ENCODE results near the gene PLEK. TPM values are rescaled to one million over a fixed set of nuclear protein-coding genes. Genes with fewer than 3 reads are reported as not detected.

Gene PLEK
- total RNA-seq, 1 experiment from 2014 or later = not detected

DNA sequence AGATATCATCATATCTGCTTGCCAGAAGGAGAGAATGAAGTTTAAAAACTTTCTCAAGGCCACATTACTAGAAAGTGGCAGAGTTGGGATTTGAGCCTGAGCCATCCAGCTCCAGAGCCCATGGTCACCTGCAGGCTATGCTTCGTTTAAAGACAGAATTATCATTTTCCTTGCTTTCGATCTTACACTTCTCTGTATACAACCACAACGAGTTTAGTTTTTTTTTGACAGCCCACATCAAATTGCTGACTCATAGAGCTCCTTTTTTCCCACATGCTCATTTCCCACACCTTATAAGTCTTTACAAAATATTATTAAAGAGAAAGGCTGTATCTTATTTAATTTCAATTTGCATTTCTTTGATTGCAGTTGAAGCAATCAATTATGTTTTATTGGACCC, 6.5 kb downstream of the PLEK start:
- Histone ChIP-seq H3K27ac (no peak overlapping the region), H4K20me1 (ENCODE audit: insufficient read depth) (no peaks in the 10 kb centered on the region), H3K27me3 (ENCODE audit: insufficient read depth, low read depth) (no peaks in the 10 kb centered on the region), H3F3A (ENCODE audit: insufficient read depth, low read depth) (no peaks in the 10 kb centered on the region), H3K36me3 (ENCODE audit: low read depth) (no peaks in the 10 kb centered on the region), H2AFZ (no peak overlapping the region), H3K4me3 (no peak overlapping the region), H3K9me3 (ENCODE audit: insufficient read depth, low read depth) (no peaks in the 10 kb centered on the region), H3K9me2 (ENCODE audit: insufficient read depth) (no peaks in the 10 kb centered on the region), H3K79me2 (ENCODE audit: low read depth) (no peaks in the 10 kb centered on the region), H3K4me1 (replicated peaks; ENCODE audit: insufficient read depth) (no peaks in the 10 kb centered on the region), H3K4me2 (no peak overlapping the region)
- no TSS peak for BruUV-seq (replicated peaks)
- CTCF ChIA-PET = no interaction called here
- intact Hi-C loops (cut with micrococcal nuclease; ENCODE audit: unreplicated experiment) = no loop called here
- DNase-seq = no peak
- POLR2A ChIA-PET (ENCODE audit: unreplicated experiment) = no interaction called here
- TF ChIP-seq, protein P1, sequence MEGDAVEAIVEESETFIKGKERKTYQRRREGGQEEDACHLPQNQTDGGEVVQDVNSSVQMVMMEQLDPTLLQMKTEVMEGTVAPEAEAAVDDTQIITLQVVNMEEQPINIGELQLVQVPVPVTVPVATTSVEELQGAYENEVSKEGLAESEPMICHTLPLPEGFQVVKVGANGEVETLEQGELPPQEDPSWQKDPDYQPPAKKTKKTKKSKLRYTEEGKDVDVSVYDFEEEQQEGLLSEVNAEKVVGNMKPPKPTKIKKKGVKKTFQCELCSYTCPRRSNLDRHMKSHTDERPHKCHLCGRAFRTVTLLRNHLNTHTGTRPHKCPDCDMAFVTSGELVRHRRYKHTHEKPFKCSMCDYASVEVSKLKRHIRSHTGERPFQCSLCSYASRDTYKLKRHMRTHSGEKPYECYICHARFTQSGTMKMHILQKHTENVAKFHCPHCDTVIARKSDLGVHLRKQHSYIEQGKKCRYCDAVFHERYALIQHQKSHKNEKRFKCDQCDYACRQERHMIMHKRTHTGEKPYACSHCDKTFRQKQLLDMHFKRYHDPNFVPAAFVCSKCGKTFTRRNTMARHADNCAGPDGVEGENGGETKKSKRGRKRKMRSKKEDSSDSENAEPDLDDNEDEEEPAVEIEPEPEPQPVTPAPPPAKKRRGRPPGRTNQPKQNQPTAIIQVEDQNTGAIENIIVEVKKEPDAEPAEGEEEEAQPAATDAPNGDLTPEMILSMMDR (conservative IDR thresholded peaks at IDR 0.05) = no peak
- no peak for TF ChIP-seq EZH2 (IDR thresholded peaks at IDR 0.05; ENCODE audit: low read depth)

DNA sequence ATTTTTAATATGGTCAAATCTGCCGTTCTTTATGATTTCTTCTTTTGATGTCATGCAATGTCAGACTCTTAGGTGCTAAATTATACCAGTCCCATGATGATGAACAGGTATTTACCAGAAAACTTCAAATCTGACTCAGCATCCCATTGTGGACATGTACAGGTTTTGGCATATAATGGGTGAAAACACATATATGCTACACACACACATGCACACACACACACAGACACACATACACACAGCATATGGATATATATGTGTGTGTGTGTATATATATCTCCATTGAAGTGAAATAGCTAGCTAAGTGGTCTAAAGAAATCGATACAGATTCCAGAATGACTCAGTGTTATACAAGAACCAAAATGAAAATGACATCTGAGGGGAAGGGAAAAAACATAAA, 7.4 kb downstream of the PLEK start:
- ChIA-PET CTCF (no interaction called here), POLR2A (ENCODE audit: unreplicated experiment) (no interaction called here)
- H3K9me2 ChIP-seq (ENCODE audit: insufficient read depth) = no peaks in the 10 kb centered on the region
- H3K9me3 ChIP-seq (ENCODE audit: insufficient read depth, low read depth) = no peaks in the 10 kb centered on the region
- H3K79me2 ChIP-seq (ENCODE audit: low read depth) = no peaks in the 10 kb centered on the region
- intact Hi-C loops (cut with micrococcal nuclease; ENCODE audit: unreplicated experiment) = no loop called here
- no peaks in the 10 kb centered on the region for H3K27me3 ChIP-seq (ENCODE audit: insufficient read depth, low read depth)
- no TSS peak for BruUV-seq (replicated peaks)
- no peaks in the 10 kb centered on the region for H3K4me1 ChIP-seq (replicated peaks; ENCODE audit: insufficient read depth)
- no peak overlapping the region for H2AFZ ChIP-seq
- no peak overlapping the region for H3K4me2 ChIP-seq
- H3F3A ChIP-seq (ENCODE audit: insufficient read depth, low read depth) = no peaks in the 10 kb centered on the region
- H3K27ac ChIP-seq = no peak overlapping the region
- DNase-seq = no peak
- no peaks in the 10 kb centered on the region for H4K20me1 ChIP-seq (ENCODE audit: insufficient read depth)
- no peak for TF ChIP-seq EZH2 (IDR thresholded peaks at IDR 0.05; ENCODE audit: low read depth)
- TF ChIP-seq, protein P1 (conservative IDR thresholded peaks at IDR 0.05) = no peak
- H3K36me3 ChIP-seq (ENCODE audit: low read depth) = no peaks in the 10 kb centered on the region
- no peak overlapping the region for H3K4me3 ChIP-seq

DNA sequence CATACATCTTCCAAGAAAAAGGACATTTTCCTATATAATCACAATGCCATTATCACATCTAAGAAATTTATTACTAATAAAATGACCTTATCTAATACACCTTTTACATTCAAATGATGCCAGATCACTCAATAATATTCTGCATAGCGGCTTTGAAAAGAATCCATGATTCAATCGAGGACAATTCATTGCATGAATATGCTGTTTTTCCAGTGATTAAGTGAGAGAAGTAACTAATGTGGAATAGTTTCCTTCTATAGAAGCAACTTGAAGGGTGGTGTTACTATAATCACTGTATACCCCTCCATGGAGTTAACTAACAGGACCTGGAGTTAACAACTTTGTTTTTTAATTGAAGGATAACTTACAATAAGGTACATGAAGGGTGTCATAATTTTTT, 9.1 kb downstream of the PLEK start:
- no TSS peak for BruUV-seq (replicated peaks)
- Histone ChIP-seq H2AFZ (no peak overlapping the region), H4K20me1 (ENCODE audit: insufficient read depth) (no peaks in the 10 kb centered on the region), H3K4me2 (no peak overlapping the region), H3K4me3 (no peak overlapping the region), H3K27ac (no peak overlapping the region), H3F3A (ENCODE audit: insufficient read depth, low read depth) (no peaks in the 10 kb centered on the region), H3K4me1 (replicated peaks; ENCODE audit: insufficient read depth) (no peaks in the 10 kb centered on the region), H3K27me3 (ENCODE audit: insufficient read depth, low read depth) (peaks cover 5% of the 10 kb centered on the region; the same call in 1 of the 2 replicates), H3K9me3 (ENCODE audit: insufficient read depth, low read depth) (peaks cover under 1% of the 10 kb centered on the region; the same call in 1 of the 2 replicates), H3K79me2 (ENCODE audit: low read depth) (no peaks in the 10 kb centered on the region), H3K9me2 (ENCODE audit: insufficient read depth) (no peaks in the 10 kb centered on the region), H3K36me3 (ENCODE audit: low read depth) (no peaks in the 10 kb centered on the region)
- DNase-seq = no peak
- POLR2A ChIA-PET (ENCODE audit: unreplicated experiment) = no interaction called here
- TF ChIP-seq, protein P1 (conservative IDR thresholded peaks at IDR 0.05) = no peak
- no peak for TF ChIP-seq EZH2 (IDR thresholded peaks at IDR 0.05; ENCODE audit: low read depth)
- intact Hi-C loops (cut with micrococcal nuclease; ENCODE audit: unreplicated experiment) = no loop called here
- CTCF ChIA-PET = no interaction called here
